SK-N-MC (cell line): ENCODE data around the gene LGR5.

ENCODE experiments used
- EZH2 ChIP-seq: fragments of 200-600 bp; sonication (generic); IDR thresholded peaks from one replicate; pipeline ENCODE4 v1.6.1; 2017; ENCODE audit warnings: antibody characterized with exemption
- FOXP2 ChIP-seq: optimal IDR thresholded peaks from 2 replicates; pipeline ENCODE3; 2011; ENCODE audit warnings: mild to moderate bottlenecking, moderate library complexity; ENCODE audit not compliant: insufficient read depth; ENCODE audit errors: extremely low read length, control extremely low read depth
- POLR2AphosphoS5 ChIP-seq: IDR thresholded peaks from 2 replicates; pipeline ENCODE4 v1.6.1; 2012; ENCODE audit warnings: mild to moderate bottlenecking, low read depth, low read length, borderline replicate concordance

DNA sequence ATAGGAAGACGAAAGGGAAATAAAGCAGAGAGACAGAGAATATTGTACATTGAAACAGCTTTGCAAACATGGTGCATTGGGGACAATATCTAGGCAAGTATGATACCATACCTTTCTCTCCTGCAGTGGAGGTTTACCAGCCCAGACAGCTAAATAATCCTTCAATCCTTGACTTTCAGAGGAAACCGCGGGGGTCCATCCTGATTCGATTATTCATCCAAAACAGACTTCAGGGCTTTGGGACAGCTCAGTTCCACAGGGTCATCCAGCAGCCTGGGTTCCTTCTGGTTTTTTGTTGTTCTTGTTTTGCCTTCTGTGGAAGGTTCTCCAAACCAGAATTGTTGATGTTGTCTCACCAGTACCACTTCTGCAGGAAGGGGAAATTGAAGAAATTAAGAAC lies 81.5 kb downstream of the LGR5 start:
- TF ChIP-seq POLR2AphosphoS5 = no peak
- TF ChIP-seq EZH2 = no peak
- no peak for TF ChIP-seq FOXP2
